ENCODE results near the gene PRDM16. TPM values are rescaled to one million over a fixed set of nuclear protein-coding genes. Genes with fewer than 3 reads are reported as not detected.

PRDM16 gene
- total and polyA plus RNA-seq, 2 of the 13 experiments (the other 11 are each of a cell fraction or from before 2014, with no cell fraction given), result 0.15 to 0.81 TPM

- TF ChIP-seq, protein P1, sequence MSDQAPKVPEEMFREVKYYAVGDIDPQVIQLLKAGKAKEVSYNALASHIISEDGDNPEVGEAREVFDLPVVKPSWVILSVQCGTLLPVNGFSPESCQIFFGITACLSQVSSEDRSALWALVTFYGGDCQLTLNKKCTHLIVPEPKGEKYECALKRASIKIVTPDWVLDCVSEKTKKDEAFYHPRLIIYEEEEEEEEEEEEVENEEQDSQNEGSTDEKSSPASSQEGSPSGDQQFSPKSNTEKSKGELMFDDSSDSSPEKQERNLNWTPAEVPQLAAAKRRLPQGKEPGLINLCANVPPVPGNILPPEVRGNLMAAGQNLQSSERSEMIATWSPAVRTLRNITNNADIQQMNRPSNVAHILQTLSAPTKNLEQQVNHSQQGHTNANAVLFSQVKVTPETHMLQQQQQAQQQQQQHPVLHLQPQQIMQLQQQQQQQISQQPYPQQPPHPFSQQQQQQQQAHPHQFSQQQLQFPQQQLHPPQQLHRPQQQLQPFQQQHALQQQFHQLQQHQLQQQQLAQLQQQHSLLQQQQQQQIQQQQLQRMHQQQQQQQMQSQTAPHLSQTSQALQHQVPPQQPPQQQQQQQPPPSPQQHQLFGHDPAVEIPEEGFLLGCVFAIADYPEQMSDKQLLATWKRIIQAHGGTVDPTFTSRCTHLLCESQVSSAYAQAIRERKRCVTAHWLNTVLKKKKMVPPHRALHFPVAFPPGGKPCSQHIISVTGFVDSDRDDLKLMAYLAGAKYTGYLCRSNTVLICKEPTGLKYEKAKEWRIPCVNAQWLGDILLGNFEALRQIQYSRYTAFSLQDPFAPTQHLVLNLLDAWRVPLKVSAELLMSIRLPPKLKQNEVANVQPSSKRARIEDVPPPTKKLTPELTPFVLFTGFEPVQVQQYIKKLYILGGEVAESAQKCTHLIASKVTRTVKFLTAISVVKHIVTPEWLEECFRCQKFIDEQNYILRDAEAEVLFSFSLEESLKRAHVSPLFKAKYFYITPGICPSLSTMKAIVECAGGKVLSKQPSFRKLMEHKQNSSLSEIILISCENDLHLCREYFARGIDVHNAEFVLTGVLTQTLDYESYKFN (CRISPR knock-in tag; conservative IDR thresholded peaks at IDR 0.05), result peak; percentile 81
- peak; percentile 44; the same call in 1 of the 2 replicates for TF ChIP-seq RXRB (CRISPR knock-in tag; IDR thresholded peaks at IDR 0.05; ENCODE audit: borderline replicate concordance)
- peak; percentile 54 for TF ChIP-seq GATAD2A (CRISPR knock-in tag; IDR thresholded peaks at IDR 0.05)
- TF ChIP-seq, protein P2, sequence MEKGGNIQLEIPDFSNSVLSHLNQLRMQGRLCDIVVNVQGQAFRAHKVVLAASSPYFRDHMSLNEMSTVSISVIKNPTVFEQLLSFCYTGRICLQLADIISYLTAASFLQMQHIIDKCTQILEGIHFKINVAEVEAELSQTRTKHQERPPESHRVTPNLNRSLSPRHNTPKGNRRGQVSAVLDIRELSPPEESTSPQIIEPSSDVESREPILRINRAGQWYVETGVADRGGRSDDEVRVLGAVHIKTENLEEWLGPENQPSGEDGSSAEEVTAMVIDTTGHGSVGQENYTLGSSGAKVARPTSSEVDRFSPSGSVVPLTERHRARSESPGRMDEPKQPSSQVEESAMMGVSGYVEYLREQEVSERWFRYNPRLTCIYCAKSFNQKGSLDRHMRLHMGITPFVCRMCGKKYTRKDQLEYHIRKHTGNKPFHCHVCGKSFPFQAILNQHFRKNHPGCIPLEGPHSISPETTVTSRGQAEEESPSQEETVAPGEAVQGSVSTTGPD (CRISPR knock-in tag; IDR thresholded peaks at IDR 0.05), result no peak
- no peak for TF ChIP-seq ZNF225 (CRISPR knock-in tag; IDR thresholded peaks at IDR 0.05)
- TF ChIP-seq MXD4 (CRISPR knock-in tag; IDR thresholded peaks at IDR 0.05), result no peak
- 0 out of 2 replicates have a peak, but pooled peaks have one; percentile 23 for TF ChIP-seq KDM3A (CRISPR knock-in tag; IDR thresholded peaks at IDR 0.05; ENCODE audit: low read depth)
- no peak for TF ChIP-seq SYNCRIP (IDR thresholded peaks at IDR 0.05; ENCODE audit: insufficient read depth, low read depth, low read length)
- TF ChIP-seq, protein P3, sequence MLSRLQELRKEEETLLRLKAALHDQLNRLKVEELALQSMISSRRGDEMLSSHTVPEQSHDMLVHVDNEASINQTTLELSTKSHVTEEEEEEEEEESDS (CRISPR knock-in tag; IDR thresholded peaks at IDR 0.05; ENCODE audit: borderline replicate concordance), result no peak
- TF ChIP-seq ZNF3 (CRISPR knock-in tag; IDR thresholded peaks at IDR 0.05), result no peak
- no peak for TF ChIP-seq RAD51 (IDR thresholded peaks at IDR 0.05; ENCODE audit: borderline replicate concordance)
- peak; percentile 46 for TF ChIP-seq KAT8 (CRISPR knock-in tag; IDR thresholded peaks at IDR 0.05)
- TF ChIP-seq ZNF609 (CRISPR knock-in tag; IDR thresholded peaks at IDR 0.05; ENCODE audit: borderline replicate concordance), result peak; percentile 62; the same call in 1 of the 2 replicates
- TF ChIP-seq KDM5B (CRISPR knock-in tag; IDR thresholded peaks at IDR 0.05; ENCODE audit: borderline replicate concordance), result peak; percentile 38; the same call in 1 of the 2 replicates
- TF ChIP-seq ZBTB44 (CRISPR knock-in tag; IDR thresholded peaks at IDR 0.05), result no peak
- no peak for TF ChIP-seq ZNF232 (CRISPR knock-in tag; IDR thresholded peaks at IDR 0.05; ENCODE audit: borderline replicate concordance)
These were observed 153.2 kb downstream of the PRDM16 start (continued) for GRCh38 chr1:3222042-3222692.
